B cell (primary cell): ENCODE measurements around the gene METTL23.

ENCODE experiments used
- CTCF ChIP-seq: fragments of 200-600 bp; IDR thresholded peaks from one replicate; pipeline ENCODE4 v1.8.0; 2022; ENCODE audit warnings: antibody characterized with exemption, mild to moderate bottlenecking
- EZH2 ChIP-seq: IDR thresholded peaks from 2 replicates; pipeline ENCODE4 v1.6.1; 2012; ENCODE audit warnings: borderline replicate concordance, low read depth, mild to moderate bottlenecking, moderate library complexity, low read length; ENCODE audit not compliant: insufficient read depth, poor library complexity, severe bottlenecking

- TF ChIP-seq EZH2: no peak
- no peak for TF ChIP-seq CTCF
Measured at GRCh38 chr17:76707985-76708807, 18.4 kb upstream of the METTL23 start.
